Liver (tissue), 9 donors: ENCODE measurements around the gene GFRA1. TPM values are rescaled to one million over a fixed set of nuclear protein-coding genes. Genes with fewer than 3 reads are reported as not detected.
"Not testable (repeated sequence)": the region's sequence is repeated elsewhere in the genome, so short reads cannot be mapped to it uniquely, and the experiment has no call there.

Source experiments
- DNase-seq: peaks from one replicate; pipeline ENCODE4 v3.0.0-alpha.2; 2017; ENCODE audit warnings: low spot score
- H3K27ac ChIP-seq, 2 donors: one replicate each; pipeline ENCODE4 v1.7.0; 2013; ENCODE audit warnings: inconsistent platforms in 2 of 2, low read length in 2 of 2, control low read depth in 1 of 2, low read depth in 1 of 2, mild to moderate bottlenecking in 1 of 2
- H3K27me3 ChIP-seq, 4 donors: one replicate each; pipeline versions ENCODE4 v1.6.1 to v1.7.0; 2013; ENCODE audit warnings: low read length in 3 of 4, inconsistent platforms in 1 of 4, mild to moderate bottlenecking in 1 of 4, moderate library complexity in 1 of 4; ENCODE audit not compliant: control insufficient read depth in 4 of 4, insufficient read depth in 4 of 4
- H3K36me3 ChIP-seq, 4 donors: one replicate each; pipeline versions ENCODE4 v1.6.1 to v1.7.0; 2013; ENCODE audit warnings: low read length in 3 of 4, mild to moderate bottlenecking in 3 of 4, low read depth in 1 of 4, moderate library complexity in 1 of 4; ENCODE audit not compliant: control insufficient read depth in 4 of 4, insufficient read depth in 3 of 4
- H3K4me1 ChIP-seq, 4 donors: one replicate each; pipeline versions ENCODE4 v1.6.1 to v1.7.0; 2013; ENCODE audit warnings: low read length in 3 of 4, mild to moderate bottlenecking in 3 of 4, moderate library complexity in 1 of 4; ENCODE audit not compliant: control insufficient read depth in 4 of 4, insufficient read depth in 4 of 4
- H3K4me3 ChIP-seq, 3 donors: one replicate each; pipeline versions ENCODE4 v1.6.1 to v1.7.0; 2013; ENCODE audit warnings: low read length in 3 of 3, control low read depth in 1 of 3, low read depth in 1 of 3, mild to moderate bottlenecking in 1 of 3
- H3K9ac ChIP-seq, 2 donors: one replicate each; pipeline ENCODE4 v1.7.0; 2013; ENCODE audit warnings: low read length in 2 of 2, mild to moderate bottlenecking in 2 of 2, moderate library complexity in 2 of 2, control low read depth in 1 of 2, low read depth in 1 of 2
- H3K9me3 ChIP-seq, 4 donors: one replicate each; pipeline versions ENCODE4 v1.6.1 to v1.7.0; 2013; ENCODE audit warnings: low read length in 3 of 4; ENCODE audit not compliant: control insufficient read depth in 4 of 4
- ATF3 ChIP-seq: IDR thresholded peaks from 2 replicates; pipeline ENCODE4 v1.6.1; 2016; ENCODE audit warnings: antibody characterized with exemption
- CTCF ChIP-seq: fragments of 150-350 bp; IDR thresholded peaks from 2 replicates; pipeline ENCODE4 v1.5.1; 2017; ENCODE audit warnings: improper control_type of control experiment, low read depth, low read length; ENCODE audit not compliant: missing input control
- EGR1 ChIP-seq, 2 donors: IDR thresholded peaks; 2 replicates each; pipeline ENCODE4 v1.6.1; 2016 to 2018; ENCODE audit warnings: antibody characterized with exemption in 2 of 2, low read depth in 2 of 2
- FOXA1 ChIP-seq: IDR thresholded peaks from 2 replicates; pipeline ENCODE4 v1.6.1; 2016; ENCODE audit warnings: antibody characterized with exemption
- FOXA2 ChIP-seq: IDR thresholded peaks from 2 replicates; pipeline ENCODE4 v1.6.1; 2016; ENCODE audit warnings: antibody characterized with exemption
- GABPA ChIP-seq, 2 donors: IDR thresholded peaks in 1 of 2; conservative IDR thresholded peaks in 1 of 2; 2 replicates each; pipeline ENCODE4 v1.6.1; 2016; ENCODE audit warnings: antibody characterized with exemption in 2 of 2, mild to moderate bottlenecking in 1 of 2, moderate library complexity in 1 of 2
- HNF4A ChIP-seq, 2 donors: conservative IDR thresholded peaks; 2 replicates each; pipeline ENCODE4 v1.6.1; 2016; ENCODE audit warnings: antibody characterized with exemption in 2 of 2, mild to moderate bottlenecking in 2 of 2
- HNF4G ChIP-seq: IDR thresholded peaks from 2 replicates; pipeline ENCODE4 v1.6.1; 2016; ENCODE audit warnings: antibody characterized with exemption
- JUND ChIP-seq, 2 donors: IDR thresholded peaks; 2 replicates each; pipeline ENCODE4 v1.6.1; 2016; ENCODE audit warnings: antibody characterized with exemption in 2 of 2
- MAX ChIP-seq: IDR thresholded peaks from 2 replicates; pipeline ENCODE4 v1.6.1; 2016; ENCODE audit warnings: antibody characterized with exemption
- NR2F2 ChIP-seq: IDR thresholded peaks from 2 replicates; pipeline ENCODE4 v1.6.1; 2016; ENCODE audit warnings: antibody characterized with exemption
- RAD21 ChIP-seq, 2 donors: IDR thresholded peaks; 2 replicates each; pipeline ENCODE4 v1.6.1; 2016; ENCODE audit warnings: antibody characterized with exemption in 2 of 2, mild to moderate bottlenecking in 2 of 2
- RXRA ChIP-seq, 2 donors: IDR thresholded peaks; 2 replicates each; pipeline ENCODE4 v1.6.1; 2017 to 2018; ENCODE audit warnings: antibody characterized with exemption in 2 of 2, mild to moderate bottlenecking in 1 of 2
- SP1 ChIP-seq: IDR thresholded peaks from 2 replicates; pipeline ENCODE4 v1.6.1; 2018; ENCODE audit warnings: antibody characterized with exemption, mild to moderate bottlenecking
- TAF1 ChIP-seq: conservative IDR thresholded peaks from 2 replicates; pipeline ENCODE4 v1.6.1; 2016; ENCODE audit warnings: antibody characterized with exemption, mild to moderate bottlenecking
- YY1 ChIP-seq: IDR thresholded peaks from 2 replicates; pipeline ENCODE4 v1.6.1; 2016; ENCODE audit warnings: antibody characterized with exemption, mild to moderate bottlenecking
- WGBS: extraction: QIAGEN DNeasy Blood & Tissue Kit; methylation state at CpG from one replicate; pipeline ENCODE4 v1.1.7; 2013; 5-methylcytosine and 5-hydroxymethylcytosine counted together
- polyA plus RNA-seq, 2 donors: library from polyadenylated mRNA; stranded (reverse) in 1 of 2; unstranded in 1 of 2; fragments of 200-250 nt in 1 of 2; fragments of >200 nt in 1 of 2; fragmentation: Nextera tagmentation in 1 of 2; extraction: Ambion mirVana in 1 of 2; gene quantifications; one replicate each; pipeline versions ENCODE4 v1.2.1 to v1.2.3, GENCODE V29; 2013 to 2015
- total RNA-seq, 2 donors: library from RNA; depleted of rRNA; stranded (reverse); fragments of >200 nt; gene quantifications; one replicate each; pipeline ENCODE4 v1.2.3, GENCODE V29; 2014
- TF ChIP-seq, protein P1 (sequence below): IDR thresholded peaks from 2 replicates; pipeline ENCODE4 v1.6.1; 2016; ENCODE audit warnings: antibody characterized with exemption
- TF ChIP-seq, protein P2 (sequence below): IDR thresholded peaks from 2 replicates; pipeline ENCODE4 v1.6.1; 2016; ENCODE audit warnings: antibody characterized with exemption, mild to moderate bottlenecking
- donor health status: healthy.
- donor health status: healthy.
- donor health status: healthy.
- donor health status: healthy.
- donor health status: healthy.

Gene GFRA1
- total and polyA plus RNA-seq, 4 donors = 14.2 to 53.6 (median 17.8) TPM

- no peaks in the 10 kb centered on the region for H3K9me3 ChIP-seq
- DNase-seq = no peak
- no peaks in the 10 kb centered on the region for H3K27me3 ChIP-seq
- no peak for TF ChIP-seq YY1
- TF ChIP-seq, protein P1, sequence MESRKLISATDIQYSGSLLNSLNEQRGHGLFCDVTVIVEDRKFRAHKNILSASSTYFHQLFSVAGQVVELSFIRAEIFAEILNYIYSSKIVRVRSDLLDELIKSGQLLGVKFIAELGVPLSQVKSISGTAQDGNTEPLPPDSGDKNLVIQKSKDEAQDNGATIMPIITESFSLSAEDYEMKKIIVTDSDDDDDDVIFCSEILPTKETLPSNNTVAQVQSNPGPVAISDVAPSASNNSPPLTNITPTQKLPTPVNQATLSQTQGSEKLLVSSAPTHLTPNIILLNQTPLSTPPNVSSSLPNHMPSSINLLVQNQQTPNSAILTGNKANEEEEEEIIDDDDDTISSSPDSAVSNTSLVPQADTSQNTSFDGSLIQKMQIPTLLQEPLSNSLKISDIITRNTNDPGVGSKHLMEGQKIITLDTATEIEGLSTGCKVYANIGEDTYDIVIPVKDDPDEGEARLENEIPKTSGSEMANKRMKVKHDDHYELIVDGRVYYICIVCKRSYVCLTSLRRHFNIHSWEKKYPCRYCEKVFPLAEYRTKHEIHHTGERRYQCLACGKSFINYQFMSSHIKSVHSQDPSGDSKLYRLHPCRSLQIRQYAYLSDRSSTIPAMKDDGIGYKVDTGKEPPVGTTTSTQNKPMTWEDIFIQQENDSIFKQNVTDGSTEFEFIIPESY = no peak
- H3K4me3 ChIP-seq = no peak overlapping the region
- peaks cover 0 to 18% (median 14%) of the 10 kb centered on the region in 4 donors for H3K4me1 ChIP-seq
- WGBS = 75% methylated on average over 6 of the region's 6 CpGs
- H3K36me3 ChIP-seq = no peaks in the 10 kb centered on the region
- H3K27ac ChIP-seq = no peak overlapping the region
- H3K9ac ChIP-seq = no peak overlapping the region
Measured at GRCh38 chr10:116039612-116040011, 233.4 kb downstream of the GFRA1 start.

GRCh38 chr10:116038259-116038658 is 234.7 kb downstream of the GFRA1 start:
- DNase-seq = no peak
- no peaks in the 10 kb centered on the region for H3K36me3 ChIP-seq
- peaks cover 0 to 18% (median 13%) of the 10 kb centered on the region in 4 donors for H3K4me1 ChIP-seq
- H3K27me3 ChIP-seq = no peaks in the 10 kb centered on the region
- H3K4me3 ChIP-seq = no peak overlapping the region
- TF ChIP-seq JUND (IDR thresholded peaks at IDR 0.05) (peak; percentile 66 to 84), HNF4G (peak; percentile 44), FOXA2 (peak; percentile 96), NR2F2 (peak; percentile 56), RXRA (IDR thresholded peaks at IDR 0.05) (peak; percentile 81 to 93), FOXA1 (peak; percentile 86), EGR1 (IDR thresholded peaks at IDR 0.05; ENCODE audit: low read depth in 2 of 2) (peak in 1 of 2 donors; percentile 51), GABPA (IDR thresholded peaks at IDR 0.05 in 1 of 2, conservative IDR thresholded peaks at IDR 0.05 in 1 of 2) (peak in 1 of 2 donors; percentile 46), RAD21 (IDR thresholded peaks at IDR 0.05) (peak; percentile 66 to 73), ATF3 (no peak), TAF1 (no peak), SP1 (peak; percentile 80), YY1 (peak; percentile 95), HNF4A (conservative IDR thresholded peaks at IDR 0.05) (peak; percentile 79 to 89), CTCF (no peak), MAX (peak; percentile 79)
- TF ChIP-seq, protein P1 = peak; percentile 82
- TF ChIP-seq, protein P2, sequence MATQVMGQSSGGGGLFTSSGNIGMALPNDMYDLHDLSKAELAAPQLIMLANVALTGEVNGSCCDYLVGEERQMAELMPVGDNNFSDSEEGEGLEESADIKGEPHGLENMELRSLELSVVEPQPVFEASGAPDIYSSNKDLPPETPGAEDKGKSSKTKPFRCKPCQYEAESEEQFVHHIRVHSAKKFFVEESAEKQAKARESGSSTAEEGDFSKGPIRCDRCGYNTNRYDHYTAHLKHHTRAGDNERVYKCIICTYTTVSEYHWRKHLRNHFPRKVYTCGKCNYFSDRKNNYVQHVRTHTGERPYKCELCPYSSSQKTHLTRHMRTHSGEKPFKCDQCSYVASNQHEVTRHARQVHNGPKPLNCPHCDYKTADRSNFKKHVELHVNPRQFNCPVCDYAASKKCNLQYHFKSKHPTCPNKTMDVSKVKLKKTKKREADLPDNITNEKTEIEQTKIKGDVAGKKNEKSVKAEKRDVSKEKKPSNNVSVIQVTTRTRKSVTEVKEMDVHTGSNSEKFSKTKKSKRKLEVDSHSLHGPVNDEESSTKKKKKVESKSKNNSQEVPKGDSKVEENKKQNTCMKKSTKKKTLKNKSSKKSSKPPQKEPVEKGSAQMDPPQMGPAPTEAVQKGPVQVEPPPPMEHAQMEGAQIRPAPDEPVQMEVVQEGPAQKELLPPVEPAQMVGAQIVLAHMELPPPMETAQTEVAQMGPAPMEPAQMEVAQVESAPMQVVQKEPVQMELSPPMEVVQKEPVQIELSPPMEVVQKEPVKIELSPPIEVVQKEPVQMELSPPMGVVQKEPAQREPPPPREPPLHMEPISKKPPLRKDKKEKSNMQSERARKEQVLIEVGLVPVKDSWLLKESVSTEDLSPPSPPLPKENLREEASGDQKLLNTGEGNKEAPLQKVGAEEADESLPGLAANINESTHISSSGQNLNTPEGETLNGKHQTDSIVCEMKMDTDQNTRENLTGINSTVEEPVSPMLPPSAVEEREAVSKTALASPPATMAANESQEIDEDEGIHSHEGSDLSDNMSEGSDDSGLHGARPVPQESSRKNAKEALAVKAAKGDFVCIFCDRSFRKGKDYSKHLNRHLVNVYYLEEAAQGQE = peak; percentile 90
- H3K9me3 ChIP-seq = no peaks in the 10 kb centered on the region
- peak overlapping the region in 1 of 2 donors; percentile 44 for H3K9ac ChIP-seq
- H3K27ac ChIP-seq = no peak overlapping the region
- 20% methylated on average over 3 of the region's 3 CpGs for WGBS

- H3K27me3 ChIP-seq, H3K4me3 ChIP-seq, H3K9ac ChIP-seq, H3K36me3 ChIP-seq, DNase-seq, H3K9me3 ChIP-seq, H3K27ac ChIP-seq: not testable (repeated sequence)
- peaks cover 0 to 18% (median 13%) of the 10 kb centered on the region in 4 donors for H3K4me1 ChIP-seq
Measured at GRCh38 chr10:116035406-116035805, 237.6 kb downstream of the GFRA1 start.
